Measurements from ENCODE around the gene MARCHF4.
"Not testable (repeated sequence)": the region's sequence is repeated elsewhere in the genome, so short reads cannot be mapped to it uniquely, and the experiment has no call there.

MARCHF4 gene

DNA sequence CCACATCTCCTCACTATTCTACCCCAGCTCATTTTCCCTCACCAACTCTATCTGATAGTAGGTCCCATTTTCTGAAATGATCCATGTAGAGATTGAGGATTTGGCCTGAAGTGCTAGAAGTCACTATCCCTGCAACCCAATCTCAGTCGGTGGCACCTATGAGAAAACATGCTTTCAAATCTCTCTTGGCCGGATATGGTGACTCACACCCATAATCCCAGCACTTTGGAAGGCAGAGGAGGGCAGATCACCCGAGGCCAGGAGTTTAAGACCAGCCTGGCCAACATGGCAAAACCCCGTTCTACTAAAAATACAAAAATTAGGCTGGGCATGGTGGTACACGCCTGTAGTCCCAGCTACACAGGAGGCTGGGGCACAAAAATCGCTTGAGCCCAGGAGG lies 19.1 kb upstream of the MARCHF4 start:
- no peak for DNase-seq

GRCh38 chr2:216389570-216389969 lies 17.3 kb upstream of the MARCHF4 start:
- DNase-seq: no peak

DNA sequence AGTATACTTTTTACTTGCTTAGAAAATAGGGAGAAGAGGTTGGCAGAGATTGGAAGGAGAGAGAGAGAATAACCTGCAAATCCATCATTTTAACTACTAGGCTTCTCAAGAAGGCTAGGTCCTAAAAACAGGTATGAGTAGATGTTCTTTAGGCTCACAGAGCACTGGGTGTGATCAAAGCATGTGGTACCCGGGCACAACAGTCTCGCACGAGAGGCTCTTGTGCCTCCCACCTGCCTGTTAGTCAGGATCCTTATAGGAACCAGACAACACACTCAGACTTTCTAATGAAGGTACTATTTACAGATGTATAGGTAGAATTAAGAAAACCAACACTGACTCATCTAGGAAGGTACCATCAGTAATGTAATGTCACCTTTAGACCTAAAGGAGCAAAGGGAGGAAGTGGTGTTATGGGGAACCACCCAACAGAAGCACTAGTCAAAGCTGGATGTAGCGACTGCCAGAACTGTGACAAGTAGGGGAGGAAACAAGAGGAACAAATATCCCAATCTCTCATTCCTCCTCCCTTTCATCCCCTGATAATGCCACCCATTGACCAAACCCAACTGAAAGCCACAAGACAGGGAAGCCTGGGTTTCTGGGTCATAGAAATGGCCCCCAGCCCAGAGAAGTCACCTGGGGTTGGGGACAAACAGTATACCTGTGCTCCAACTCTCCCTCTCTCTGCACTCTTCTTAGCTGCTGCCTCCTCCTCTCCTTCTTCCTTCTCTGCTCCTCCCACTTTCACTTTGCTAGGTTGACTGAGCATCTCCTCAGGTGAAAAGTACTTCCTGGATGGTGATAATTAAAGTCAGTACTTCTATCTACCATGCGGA lies 16.0 kb upstream of the MARCHF4 start:
- peak in 1 of 2 donors; percentile 40 for DNase-seq

GRCh38 chr2:216387262-216387661 lies 15.0 kb upstream of the MARCHF4 start:
- no peak for DNase-seq

DNA sequence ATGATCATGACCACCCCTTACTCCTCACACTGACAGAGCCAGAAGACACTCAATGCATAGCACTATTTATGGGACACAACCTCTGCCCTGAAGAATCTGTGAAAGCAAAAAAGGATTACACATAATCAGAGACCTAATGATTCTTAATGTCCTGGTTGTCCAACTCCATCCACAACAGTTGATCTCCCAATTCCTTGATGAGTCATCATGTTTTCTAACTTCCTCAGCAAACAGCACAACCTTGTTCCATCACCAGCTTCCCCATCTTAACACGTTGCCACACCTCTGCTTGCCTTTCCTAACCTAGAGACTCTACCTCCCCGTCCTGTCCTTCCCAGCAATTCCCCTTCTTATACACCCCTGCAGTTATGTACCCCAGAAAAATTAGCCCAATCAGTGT lies 13.2 kb upstream of the MARCHF4 start:
- DNase-seq: no peak

- not testable (repeated sequence) for DNase-seq
These were observed 12.1 kb upstream of the MARCHF4 start for GRCh38 chr2:216384409-216384808.

- DNase-seq: no peak
These were observed 7.7 kb upstream of the MARCHF4 start for GRCh38 chr2:216379977-216380376.

DNA sequence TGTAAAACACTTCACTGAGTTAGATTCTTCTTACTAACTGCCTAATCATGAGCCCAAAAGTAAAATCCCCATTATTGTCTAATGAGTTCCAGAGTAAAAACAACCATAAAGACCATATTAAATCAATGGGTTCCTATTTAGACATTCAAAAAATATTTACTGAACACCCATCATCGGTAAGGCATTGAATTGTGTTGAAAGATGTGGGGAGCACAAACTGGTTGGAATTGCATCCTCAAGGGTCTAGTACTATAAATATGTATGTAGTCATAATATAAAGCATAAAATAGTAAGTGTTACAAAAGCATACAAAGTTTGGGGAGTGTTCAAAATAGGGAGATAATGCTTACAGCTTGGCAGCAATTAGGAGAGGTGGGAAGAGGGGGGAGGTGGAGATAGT lies 3.0 kb upstream of the MARCHF4 start:
- no peak for DNase-seq

GRCh38 chr2:216373896-216374295 lies 1.6 kb upstream of the MARCHF4 start:
- DNase-seq: no peak

GRCh38 chr2:216372761-216373291 lies 543 bp upstream of the MARCHF4 start:
- DNase-seq: no peak

DNA sequence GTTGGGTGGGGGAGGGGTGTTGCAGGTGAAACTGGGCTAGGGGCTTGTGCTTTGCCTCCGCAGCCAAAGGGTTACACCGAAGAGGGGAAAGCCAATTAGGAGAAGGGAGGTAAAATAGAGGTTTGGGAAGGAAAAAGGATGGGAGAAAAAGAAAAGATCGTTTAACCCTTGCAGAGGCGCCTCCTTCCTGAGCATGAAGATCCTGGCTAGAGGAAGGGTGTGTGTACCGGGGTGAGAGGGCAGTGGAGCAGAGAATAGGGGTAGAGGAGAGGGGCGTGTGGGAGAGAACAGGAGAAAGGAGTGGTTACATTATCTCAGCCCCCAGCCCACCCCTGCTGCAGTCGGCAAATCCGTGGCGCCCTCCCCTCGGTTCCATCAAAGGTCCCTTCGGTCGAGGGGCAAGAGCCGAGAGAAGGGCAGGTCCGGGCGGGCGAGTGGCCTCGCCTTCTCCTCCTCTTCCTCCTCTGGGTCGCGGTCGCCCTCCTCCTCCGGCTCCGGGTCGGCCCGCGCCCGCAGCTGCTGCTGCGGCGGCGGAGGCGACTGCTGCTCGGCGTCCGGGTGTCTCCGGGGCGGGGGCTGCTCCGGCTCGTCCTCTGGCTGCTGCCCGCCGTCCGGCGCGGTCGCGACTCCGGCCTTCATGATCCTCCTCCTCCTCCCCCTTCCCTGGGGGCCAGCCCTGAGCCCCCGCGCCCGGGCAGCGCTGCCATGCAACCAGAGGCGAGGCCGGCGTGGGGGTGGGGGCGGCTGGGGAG lies 1.1 kb downstream of the MARCHF4 start:
- DNase-seq: no peak

- no peak for DNase-seq
These were observed 2.5 kb downstream of the MARCHF4 start for GRCh38 chr2:216369821-216370220.

- DNase-seq: no peak
These were observed 5.4 kb downstream of the MARCHF4 start for GRCh38 chr2:216366777-216367471.

DNA sequence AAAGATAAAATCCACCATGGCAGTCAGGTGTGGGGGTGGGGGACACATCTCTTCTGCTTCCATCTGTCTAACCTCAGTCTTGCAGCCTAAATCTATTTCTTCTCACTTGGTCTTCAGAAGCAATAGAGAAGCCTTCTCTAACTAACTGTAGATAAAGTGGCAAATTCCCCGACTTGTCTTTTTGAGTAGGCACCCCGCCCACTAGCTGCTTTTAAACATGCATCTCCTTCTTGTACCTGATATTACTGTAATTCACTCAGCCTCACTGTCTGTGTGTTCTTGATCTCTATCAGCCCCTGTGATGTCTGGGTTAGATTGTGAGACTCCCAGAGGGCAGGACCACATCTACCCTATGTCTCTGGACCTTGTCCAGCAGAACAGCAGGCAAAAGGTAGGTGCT lies 6.8 kb downstream of the MARCHF4 start:
- no peak for DNase-seq

GRCh38 chr2:216363221-216363620 lies 9.1 kb downstream of the MARCHF4 start:
- DNase-seq: no peak

GRCh38 chr2:216362730-216363129 lies 9.6 kb downstream of the MARCHF4 start:
- no peak for DNase-seq

DNA sequence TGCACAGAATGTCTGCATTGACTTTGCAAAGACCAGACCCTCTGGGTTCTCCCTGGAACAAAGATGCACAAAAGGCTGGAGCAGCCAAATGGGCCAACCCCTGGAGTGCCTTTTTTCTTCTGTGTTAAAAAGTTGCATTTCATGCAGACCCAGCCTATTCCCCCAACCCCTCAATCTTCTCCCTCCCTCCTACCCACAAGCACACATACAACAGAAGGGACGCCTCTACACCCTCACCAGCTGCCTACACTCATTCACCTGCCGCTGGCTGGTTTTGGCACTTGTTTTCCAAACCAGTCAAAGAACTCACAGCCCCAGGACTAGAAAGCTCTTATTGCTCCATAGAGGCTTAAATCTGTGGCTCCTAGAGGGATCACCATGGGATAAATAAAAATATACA lies 16.6 kb downstream of the MARCHF4 start:
- no peak for DNase-seq

- no peak for DNase-seq
These were observed 18.0 kb downstream of the MARCHF4 start for GRCh38 chr2:216354306-216354705.

DNA sequence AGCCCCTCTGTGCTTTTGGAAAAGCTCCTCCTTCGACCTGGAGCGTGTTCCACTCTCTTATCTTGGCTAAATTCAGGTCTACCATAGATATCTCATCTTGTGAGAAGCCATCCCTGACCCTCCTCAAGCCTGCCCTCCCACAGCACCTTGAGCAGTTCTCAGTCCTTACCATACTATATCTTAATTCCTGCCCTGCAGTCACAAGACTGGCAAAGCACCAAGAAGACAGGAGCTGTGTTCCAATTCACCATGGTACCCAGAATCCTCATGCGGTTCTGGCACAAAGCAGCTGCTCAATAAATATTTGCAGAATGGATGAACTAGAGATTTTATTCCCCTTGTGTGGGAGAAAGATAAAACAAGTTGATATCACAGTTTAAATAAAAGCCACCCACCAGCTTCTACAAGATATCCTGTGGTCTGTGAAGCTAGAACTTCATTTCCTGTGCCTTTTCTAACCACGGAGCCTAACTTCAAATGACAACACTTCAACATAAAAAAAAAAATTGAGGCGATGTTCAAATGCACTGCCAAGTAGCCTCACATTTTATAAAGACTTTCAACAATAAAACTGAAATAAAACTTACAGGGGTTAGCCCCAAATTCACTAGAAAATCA lies 19.5 kb downstream of the MARCHF4 start:
- peak in 1 of 2 donors; percentile 57 for DNase-seq

DNA sequence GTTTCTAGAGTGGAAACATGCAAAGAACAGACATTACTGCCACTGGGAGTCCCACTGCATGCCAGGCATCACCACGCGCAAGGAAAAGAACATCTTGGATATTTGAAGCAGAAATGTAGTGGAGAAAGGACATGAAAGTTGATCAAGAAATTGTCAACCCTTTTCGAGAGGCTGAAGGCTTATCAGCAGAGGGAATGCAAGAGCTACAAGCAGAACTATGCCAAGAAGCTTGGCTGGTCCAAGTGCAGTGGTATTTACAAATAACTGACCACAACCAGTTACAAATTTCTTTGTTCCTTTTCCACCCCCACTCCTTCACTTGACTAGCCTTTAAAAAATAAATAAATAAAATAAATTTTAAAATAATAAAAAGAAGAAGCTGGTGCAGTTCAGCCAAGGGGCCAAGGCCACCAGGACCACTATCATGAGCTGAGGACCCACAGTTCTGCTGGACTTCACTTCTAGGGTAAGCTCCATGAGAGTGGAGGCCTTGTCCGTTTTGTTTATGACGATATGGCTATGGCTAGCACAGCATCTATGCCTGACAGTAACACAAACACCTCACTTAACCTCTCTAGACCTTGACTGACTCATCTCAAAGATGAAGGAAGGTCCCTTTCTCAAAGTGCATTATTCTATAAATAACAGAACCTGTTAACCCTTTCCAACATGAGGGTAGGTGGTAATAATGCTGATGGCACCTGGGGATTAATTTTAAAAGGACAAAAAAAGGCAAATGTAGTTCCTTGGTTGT lies 20.9 kb downstream of the MARCHF4 start:
- no peak for DNase-seq

GRCh38 chr2:216350214-216350791 lies 22.0 kb downstream of the MARCHF4 start:
- peak; percentile 31 to 44 for DNase-seq

DNA sequence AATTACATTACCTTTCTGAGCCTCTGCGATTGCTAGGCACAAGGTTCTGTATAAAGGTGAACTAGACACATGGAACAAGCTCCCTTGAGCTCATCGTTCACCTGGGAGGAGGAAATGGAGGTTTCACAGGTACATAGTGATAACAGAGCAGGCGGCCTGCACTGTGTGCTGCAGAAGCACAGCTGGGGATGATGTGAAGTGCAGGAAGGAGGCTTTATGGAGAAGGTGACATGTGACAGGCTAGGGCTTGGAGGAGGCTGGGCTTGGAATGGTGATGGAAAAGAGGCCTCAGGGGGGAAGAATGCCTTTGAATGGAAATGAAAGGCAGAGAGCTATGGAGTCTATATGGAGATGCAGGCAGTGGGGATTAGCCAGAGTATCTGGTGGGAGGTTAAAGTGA lies 22.9 kb downstream of the MARCHF4 start:
- no peak for DNase-seq
